HepG2 (cell line): ENCODE measurements around the gene CYP27B1. TPM values are rescaled to one million over a fixed set of nuclear protein-coding genes. Genes with fewer than 3 reads are reported as not detected.

Experiments
- ATF7-NPFF ChIP-seq: sonication (generic); formaldehyde crosslinking; IDR thresholded peaks from 2 replicates; pipeline ENCODE4 v1.8.1; 2023; ENCODE audit warnings: mild to moderate bottlenecking, low read depth, missing genetic modification reagents, moderate library complexity
- BCL3 ChIP-seq: sonication (generic); formaldehyde crosslinking; IDR thresholded peaks from 2 replicates; pipeline ENCODE4 v1.5.1; 2020; ENCODE audit warnings: mild to moderate bottlenecking, missing genetic modification reagents, moderate library complexity
- HNRNPK ChIP-seq: fragments of 200-400 bp; formaldehyde crosslinking; IDR thresholded peaks from 2 replicates; pipeline ENCODE4 v1.6.1; 2018; ENCODE audit warnings: low read length, low read depth, moderate library complexity, mild to moderate bottlenecking; ENCODE audit not compliant: poor library complexity, severe bottlenecking
- HOXA5 ChIP-seq: sonication (generic); formaldehyde crosslinking; IDR thresholded peaks from 2 replicates; pipeline ENCODE4 v1.4.0; 2020; ENCODE audit warnings: missing genetic modification reagents
- MED8 ChIP-seq: sonication (generic); formaldehyde crosslinking; IDR thresholded peaks from 2 replicates; pipeline ENCODE4 v1.8.1; 2023; ENCODE audit warnings: mild to moderate bottlenecking, missing genetic modification reagents; ENCODE audit not compliant: insufficient replicate concordance
- NFAT5 ChIP-seq: sonication (generic); formaldehyde crosslinking; IDR thresholded peaks from 2 replicates; pipeline ENCODE4 v1.4.0; 2020; ENCODE audit warnings: missing genetic modification reagents
- PATZ1 ChIP-seq: sonication (generic); formaldehyde crosslinking; IDR thresholded peaks from 2 replicates; pipeline ENCODE4 v1.4.0; 2020; ENCODE audit warnings: missing genetic modification reagents
- RFXAP ChIP-seq: sonication (generic); formaldehyde crosslinking; IDR thresholded peaks from 2 replicates; pipeline ENCODE4 v1.4.0; 2020; ENCODE audit warnings: missing genetic modification reagents, borderline replicate concordance
- SATB2 ChIP-seq: sonication (generic); formaldehyde crosslinking; IDR thresholded peaks from 2 replicates; pipeline ENCODE4 v1.5.0; 2020; ENCODE audit warnings: missing genetic modification reagents
- SIN3B ChIP-seq: fragments of 150-350 bp; IDR thresholded peaks from 2 replicates; pipeline ENCODE4 v1.6.1; 2014; ENCODE audit warnings: low read length
- TAF1 ChIP-seq: sonication (generic); formaldehyde crosslinking; IDR thresholded peaks from 2 replicates; pipeline ENCODE4 v1.4.0; 2020; ENCODE audit warnings: missing genetic modification reagents
- TFAP4 ChIP-seq: sonication (generic); IDR thresholded peaks from 2 replicates; pipeline ENCODE4 v1.6.1; 2016; ENCODE audit warnings: low read depth, borderline replicate concordance
- THAP9 ChIP-seq: sonication (generic); formaldehyde crosslinking; IDR thresholded peaks from 2 replicates; pipeline ENCODE4; 2020; ENCODE audit warnings: missing genetic modification reagents, mild to moderate bottlenecking, borderline replicate concordance
- ZNF235 ChIP-seq: sonication (generic); formaldehyde crosslinking; IDR thresholded peaks from 2 replicates; pipeline ENCODE4 v1.8.1; 2023; ENCODE audit warnings: mild to moderate bottlenecking, missing genetic modification reagents, borderline replicate concordance
- ZNF44 ChIP-seq: sonication (generic); formaldehyde crosslinking; IDR thresholded peaks from 2 replicates; pipeline ENCODE4 v1.5.1; 2020; ENCODE audit warnings: mild to moderate bottlenecking, missing genetic modification reagents
- ZNF614 ChIP-seq: IDR thresholded peaks from 2 replicates; pipeline ENCODE4 v1.6.1; 2018; ENCODE audit warnings: missing biosample characterization, missing genetic modification reagents, inconsistent platforms, borderline replicate concordance
- ZNF644 ChIP-seq: IDR thresholded peaks from 2 replicates; pipeline ENCODE4 v1.6.1; 2016; ENCODE audit warnings: low read depth
- polyA plus RNA-seq, 8 experiments: library from polyadenylated mRNA; depleted of rRNA in 3 of 8; stranded (reverse) in 7 of 8; unstranded in 1 of 8; fragments of >200 nt; fragmentation: Illumina TruSeq in 4 of 8; extraction: Trizol in 4 of 8; gene quantifications; 2 replicates each; pipeline versions ENCODE4 v1.2.1 to v1.2.3, GENCODE V29; 2011 to 2016; ENCODE audit warnings: low read depth in 4 of 8, missing spikeins in 1 of 8, mixed read lengths in 1 of 8; ENCODE audit not compliant: insufficient read depth in 1 of 8
- total RNA-seq, 5 experiments: library from RNA; depleted of rRNA; stranded (reverse); fragments of >200 nt; fragmentation: Illumina TruSeq; extraction: Trizol; gene quantifications; 2 replicates each; pipeline ENCODE4 v1.2.3, GENCODE V29; 2016; ENCODE audit warnings: low read depth in 1 of 5

Gene CYP27B1
- total and polyA plus RNA-seq, 2 of the 13 experiments (the other 11 are each of a cell fraction or from before 2014, with no cell fraction given), result 2.3 to 3.0 TPM

- TF ChIP-seq THAP9 (CRISPR knock-in tag) (no peak), RFXAP (no peak), ZNF644 (no peak), SIN3B (no peak), TAF1 (CRISPR knock-in tag) (no peak; the same call in 1 of the 2 replicates), ZNF614 (CRISPR knock-in tag) (no peak), HNRNPK (peak; percentile 6), ZNF44 (CRISPR knock-in tag) (no peak), HOXA5 (CRISPR knock-in tag) (no peak), ATF7-NPFF (no peak), NFAT5 (CRISPR knock-in tag) (no peak), TFAP4 (no peak), SATB2 (CRISPR knock-in tag) (no peak), ZNF235 (CRISPR knock-in tag) (no peak), MED8 (CRISPR knock-in tag) (no peak), BCL3 (CRISPR knock-in tag) (no peak), PATZ1 (peak; percentile 2; the same call in 1 of the 2 replicates)
These were observed 21.4 kb downstream of the CYP27B1 start (continued) for GRCh38 chr12:57745485-57745881.
